Neural progenitor cell (in vitro differentiated cells): ENCODE results near the gene GNAI3. TPM values are rescaled to one million over a fixed set of nuclear protein-coding genes. Genes with fewer than 3 reads are reported as not detected.
A peak's percentile ranks its signal among the peaks of the same experiment; 100 is the strongest.

Experiments
- DNase-seq: peaks from one replicate; pipeline ENCODE4 v3.0.0-alpha.2; 2016; ENCODE audit warnings: low spot score
- H2AFZ ChIP-seq: fragments of 200-600 bp; sonication (generic); replicated peaks from 2 replicates; pipeline ENCODE4 v1.6.1; 2016; ENCODE audit warnings: antibody characterized with exemption
- H3F3A ChIP-seq: fragments of 200-600 bp; sonication (generic); 2 replicates; pipeline ENCODE4 v1.6.1; 2016; ENCODE audit warnings: antibody characterized with exemption, low read depth
- H3K27ac ChIP-seq: fragments of 200-600 bp; sonication (generic); 2 replicates; pipeline ENCODE4 v1.5.1; 2016; ENCODE audit warnings: mild to moderate bottlenecking
- H3K27me3 ChIP-seq: fragments of 200-600 bp; sonication (generic); 2 replicates; pipeline ENCODE4 v1.6.1; 2016; ENCODE audit warnings: mild to moderate bottlenecking, moderate library complexity
- H3K36me3 ChIP-seq: fragments of 200-600 bp; sonication (generic); 2 replicates; pipeline ENCODE4 v1.5.1; 2016
- H3K4me1 ChIP-seq: fragments of 200-600 bp; sonication (generic); 2 replicates; pipeline ENCODE4 v1.6.1; 2016; ENCODE audit warnings: mixed run types
- H3K4me2 ChIP-seq: fragments of 200-600 bp; sonication (generic); 2 replicates; pipeline ENCODE4 v1.6.1; 2016
- H3K4me3 ChIP-seq: fragments of 200-600 bp; sonication (generic); 2 replicates; pipeline ENCODE4 v1.5.1; 2016
- H3K79me2 ChIP-seq: fragments of 200-600 bp; sonication (generic); 2 replicates; pipeline ENCODE4 v1.6.1; 2016; ENCODE audit warnings: low read depth
- H3K9ac ChIP-seq: fragments of 200-600 bp; sonication (generic); 2 replicates; pipeline ENCODE4 v1.6.1; 2016
- H3K9me3 ChIP-seq: fragments of 200-600 bp; sonication (generic); 2 replicates; pipeline ENCODE4 v1.5.1; 2016; ENCODE audit warnings: low read depth
- H4K20me1 ChIP-seq: fragments of 200-600 bp; sonication (generic); 2 replicates; pipeline ENCODE4 v1.6.1; 2016; ENCODE audit warnings: low read depth
- H3K27ac Mint-ChIP-seq: 3 replicates; pipeline ENCODE4 v1.8.0; 2021; ENCODE audit warnings: mixed read lengths
- H3K27me3 Mint-ChIP-seq: 2 replicates; pipeline ENCODE4 v1.8.0; 2022; ENCODE audit warnings: low read depth, mild to moderate bottlenecking, inconsistent platforms, moderate library complexity, mixed read lengths; ENCODE audit not compliant: insufficient read depth
- H3K36me3 Mint-ChIP-seq: 3 replicates; pipeline ENCODE4 v1.8.0; 2021; ENCODE audit warnings: mixed read lengths
- H3K4me1 Mint-ChIP-seq: 3 replicates; pipeline ENCODE4 v1.8.0; 2021; ENCODE audit warnings: mixed read lengths
- H3K4me3 Mint-ChIP-seq: 3 replicates; pipeline ENCODE4 v1.8.0; 2021; ENCODE audit warnings: mild to moderate bottlenecking, moderate library complexity, mixed read lengths
- H3K9me3 Mint-ChIP-seq: 3 replicates; pipeline ENCODE4 v1.8.0; 2020; ENCODE audit warnings: mixed read lengths
- CTCF ChIP-seq: fragments of 200-600 bp; sonication (generic); IDR thresholded peaks from 2 replicates; pipeline ENCODE4 v1.5.1; 2017; ENCODE audit warnings: antibody characterized with exemption, mild to moderate bottlenecking
- EZH2 ChIP-seq: fragments of 200-600 bp; sonication (generic); IDR thresholded peaks from 2 replicates; pipeline ENCODE4 v1.6.1; 2017; ENCODE audit warnings: antibody characterized with exemption, mild to moderate bottlenecking, moderate library complexity
- EZH2phosphoT487 ChIP-seq: fragments of 200-600 bp; sonication (generic); IDR thresholded peaks from 2 replicates; pipeline ENCODE4 v1.6.1; 2017; ENCODE audit warnings: antibody characterized with exemption
- total RNA-seq: library from RNA; depleted of rRNA; stranded (reverse); fragments of >200 nt; gene quantifications from 2 replicates; pipeline ENCODE4 v1.2.3, GENCODE V29; 2015; ENCODE audit warnings: low replicate concordance

Gene GNAI3
- total RNA-seq, 1 donor from 2014 or later: 15.4 TPM

- H3K9me3 ChIP-seq: no peaks in the 10 kb centered on the region
- no peak overlapping the region for H3K4me2 ChIP-seq
- no peak overlapping the region for H2AFZ ChIP-seq
- Mint-ChIP-seq H3K4me3 (no peak overlapping the region), H3K9me3 (no peaks in the 10 kb centered on the region), H3K36me3 (peaks cover 18% of the 10 kb centered on the region), H3K4me1 (peaks cover 41% of the 10 kb centered on the region), H3K27ac (peak overlapping the region; percentile 81), H3K27me3 (peaks cover 3% of the 10 kb centered on the region)
- H3K27me3 ChIP-seq: no peaks in the 10 kb centered on the region
- H3K36me3 ChIP-seq: no peaks in the 10 kb centered on the region
- peaks cover 29% of the 10 kb centered on the region for H4K20me1 ChIP-seq
- TF ChIP-seq EZH2phosphoT487 (no peak), CTCF (no peak), EZH2 (no peak)
- H3K79me2 ChIP-seq: peaks cover 44% of the 10 kb centered on the region
- DNase-seq: no peak
- peaks cover 12% of the 10 kb centered on the region for H3K4me1 ChIP-seq
- H3F3A ChIP-seq: peaks cover 11% of the 10 kb centered on the region
- no peak overlapping the region for H3K9ac ChIP-seq
- H3K27ac ChIP-seq: no peak overlapping the region
- H3K4me3 ChIP-seq: no peak overlapping the region
Observed at GRCh38 chr1:109622895-109623294, 74.5 kb downstream of the GNAI3 start.

GRCh38 chr1:109623601-109624161, 75.3 kb downstream of the GNAI3 start:
- Histone ChIP-seq H4K20me1 (peaks cover 29% of the 10 kb centered on the region), H3K27me3 (no peaks in the 10 kb centered on the region), H3K4me1 (peaks cover 10% of the 10 kb centered on the region), H3K4me3 (no peak overlapping the region), H3K27ac (no peak overlapping the region), H3K4me2 (no peak overlapping the region), H3K9me3 (no peaks in the 10 kb centered on the region), H3K79me2 (peaks cover 44% of the 10 kb centered on the region), H3K9ac (no peak overlapping the region), H3K36me3 (no peaks in the 10 kb centered on the region), H3F3A (peaks cover 11% of the 10 kb centered on the region), H2AFZ (no peak overlapping the region)
- Mint-ChIP-seq H3K4me1 (peaks cover 35% of the 10 kb centered on the region), H3K4me3 (peak overlapping the region; percentile 30), H3K27ac (peak overlapping the region; percentile 83), H3K36me3 (peaks cover 22% of the 10 kb centered on the region), H3K27me3 (peaks cover 3% of the 10 kb centered on the region), H3K9me3 (no peaks in the 10 kb centered on the region)
- DNase-seq: no peak
- TF ChIP-seq CTCF (no peak), EZH2phosphoT487 (no peak), EZH2 (no peak)

DNA sequence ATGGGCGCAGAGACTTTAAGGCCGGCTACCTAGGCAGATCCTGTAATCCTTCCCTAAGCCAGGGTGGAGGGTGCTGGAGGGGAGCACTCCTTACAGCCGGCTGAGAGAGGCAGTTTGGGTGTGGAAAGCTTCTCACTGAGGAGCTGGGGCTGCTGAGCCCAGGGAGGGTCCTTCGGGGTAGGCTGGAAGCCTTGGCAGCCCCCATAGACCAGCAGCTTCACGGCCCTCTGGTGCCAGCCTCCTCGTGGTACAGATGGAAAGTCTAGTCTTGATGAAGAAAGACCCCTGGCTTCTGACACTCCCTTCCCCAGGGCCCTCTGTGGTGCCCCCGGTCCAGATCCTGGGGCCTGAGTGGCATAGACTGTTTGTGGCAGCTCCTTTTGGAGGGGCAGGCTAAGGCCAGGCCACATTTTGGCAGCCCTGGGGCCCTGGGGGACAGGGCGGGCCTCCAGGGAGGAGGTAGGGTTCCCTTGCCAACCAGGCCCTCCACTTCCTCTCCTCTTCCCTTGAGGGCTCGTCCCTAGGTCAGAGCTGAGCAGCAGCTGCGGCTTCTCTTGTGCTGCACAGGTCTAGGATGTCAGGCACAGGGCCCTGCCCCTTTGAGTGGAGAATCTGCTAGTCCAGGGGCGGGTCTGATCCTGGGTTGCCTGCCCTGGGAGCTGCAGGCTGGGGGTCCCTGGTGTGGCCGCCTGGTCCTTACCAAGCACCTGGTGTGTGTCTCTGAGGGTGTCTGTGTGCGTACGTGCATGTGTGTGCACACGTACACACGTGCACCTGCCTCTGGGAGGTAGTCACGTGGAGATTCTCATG, 76.0 kb downstream of the GNAI3 start:
- Histone ChIP-seq H3K9me3 (no peaks in the 10 kb centered on the region), H3K4me3 (no peak overlapping the region), H3K27me3 (no peaks in the 10 kb centered on the region), H3K9ac (no peak overlapping the region), H3K36me3 (no peaks in the 10 kb centered on the region), H3K79me2 (peaks cover 44% of the 10 kb centered on the region), H3K27ac (no peak overlapping the region), H3K4me1 (peaks cover 4% of the 10 kb centered on the region), H2AFZ (no peak overlapping the region), H4K20me1 (peaks cover 29% of the 10 kb centered on the region), H3K4me2 (no peak overlapping the region), H3F3A (peaks cover 11% of the 10 kb centered on the region)
- Mint-ChIP-seq H3K27ac (peak overlapping the region; percentile 85), H3K36me3 (peaks cover 24% of the 10 kb centered on the region), H3K27me3 (peaks cover 3% of the 10 kb centered on the region), H3K4me1 (peaks cover 28% of the 10 kb centered on the region), H3K4me3 (no peak overlapping the region), H3K9me3 (no peaks in the 10 kb centered on the region)
- DNase-seq: no peak
- no peak for TF ChIP-seq EZH2phosphoT487
- TF ChIP-seq CTCF: no peak
- TF ChIP-seq EZH2: no peak
